ENCODE data around the gene RFX1.
A peak's percentile ranks its signal among the peaks of the same experiment; 100 is the strongest.

Gene RFX1

GRCh38 chr19:13960863-13961784 lies 45.0 kb downstream of the RFX1 start:
- DNase-seq = no peak

GRCh38 chr19:13959962-13960862 lies 45.9 kb downstream of the RFX1 start:
- DNase-seq = no peak

GRCh38 chr19:13959141-13959961 lies 46.8 kb downstream of the RFX1 start:
- DNase-seq = no peak

- DNase-seq = no peak
Measured at GRCh38 chr19:13958043-13958442, 48.1 kb downstream of the RFX1 start.

GRCh38 chr19:13957051-13957450 lies 49.1 kb downstream of the RFX1 start:
- DNase-seq = no peak

GRCh38 chr19:13956365-13956744 lies 49.8 kb downstream of the RFX1 start:
- no peak for DNase-seq

- no peak for DNase-seq
Measured at GRCh38 chr19:13955662-13956364, 50.3 kb downstream of the RFX1 start.

GRCh38 chr19:13954185-13954584 lies 51.9 kb downstream of the RFX1 start:
- no peak for DNase-seq

GRCh38 chr19:13952931-13953531 lies 53.1 kb downstream of the RFX1 start:
- DNase-seq = peak; percentile 71

GRCh38 chr19:13952154-13952930 lies 53.8 kb downstream of the RFX1 start, which contains the start of gene DCAF15:
TSS of gene DCAF15 (plus strand) at chr19:13952509. CDS start at chr19:13952513, 4 bp downstream.
- peak; percentile 100 for DNase-seq

GRCh38 chr19:13951799-13952153 lies 54.3 kb downstream of the RFX1 start:
- no peak for DNase-seq

- no peak for DNase-seq
Measured at GRCh38 chr19:13951043-13951442, 55.1 kb downstream of the RFX1 start.

- no peak for DNase-seq
Measured at GRCh38 chr19:13946414-13946813, 59.7 kb downstream of the RFX1 start.

GRCh38 chr19:13942023-13942684 lies 64.0 kb downstream of the RFX1 start:
- DNase-seq = no peak

GRCh38 chr19:13938301-13939064 lies 67.6 kb downstream of the RFX1 start, which contains the start of gene PODNL1:
TSS of gene PODNL1 (minus strand) at chr19:13938417. CDS start at chr19:13938181, 236 bp downstream.
- DNase-seq = peak; percentile 79

GRCh38 chr19:13937479-13938300 lies 68.4 kb downstream of the RFX1 start:
- peak; percentile 17 for DNase-seq

- no peak for DNase-seq
Measured at GRCh38 chr19:13935765-13936510, 70.2 kb downstream of the RFX1 start.

- DNase-seq = no peak
Measured at GRCh38 chr19:13934785-13935109, 71.4 kb downstream of the RFX1 start.
